GM12801 (cell line): ENCODE data around the gene DCLK1.

Experiments
- TF ChIP-seq, protein P1 (sequence below): IDR thresholded peaks from one replicate; pipeline ENCODE4 v1.5.1; 2011; ENCODE audit warnings: control low read depth; ENCODE audit not compliant: insufficient read length; ENCODE audit errors: extremely low read depth

The DCLK1 gene

DNA sequence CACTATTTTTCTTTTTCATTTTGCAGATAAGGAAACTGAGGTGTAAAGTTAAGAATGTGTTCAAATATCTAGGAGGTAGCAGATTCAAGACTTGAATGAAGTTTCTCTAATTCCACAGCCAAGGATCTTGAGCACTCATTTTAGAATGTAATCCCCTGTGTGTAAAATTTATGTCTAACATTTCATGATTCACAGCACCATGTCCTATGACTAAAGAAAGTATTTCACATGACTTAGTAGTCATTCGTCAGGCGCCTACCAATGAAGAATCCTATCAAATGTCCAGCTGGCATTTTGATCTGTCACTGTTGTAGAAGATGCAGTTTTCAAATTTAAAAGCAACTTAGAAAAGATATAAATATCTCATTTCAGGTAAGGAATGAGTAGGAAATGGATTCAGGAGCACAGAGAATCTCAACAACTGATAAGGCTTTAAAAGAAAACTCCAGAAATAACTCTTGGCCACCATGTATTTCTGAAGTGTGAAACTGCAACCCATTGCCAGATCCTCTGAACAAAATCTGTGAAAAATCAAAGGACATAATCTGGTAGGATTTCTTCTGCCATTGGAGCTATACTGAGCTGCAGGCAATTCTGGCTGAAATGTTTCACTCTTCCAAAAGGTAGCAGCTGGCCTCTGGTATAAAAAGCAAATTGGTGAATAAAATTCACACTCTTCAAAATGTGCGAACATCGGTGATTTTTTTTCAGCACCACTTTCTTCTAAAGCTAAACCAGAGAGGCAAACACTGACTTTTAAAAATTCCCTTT, 92.2 kb downstream of the DCLK1 start:
- TF ChIP-seq, protein P1, sequence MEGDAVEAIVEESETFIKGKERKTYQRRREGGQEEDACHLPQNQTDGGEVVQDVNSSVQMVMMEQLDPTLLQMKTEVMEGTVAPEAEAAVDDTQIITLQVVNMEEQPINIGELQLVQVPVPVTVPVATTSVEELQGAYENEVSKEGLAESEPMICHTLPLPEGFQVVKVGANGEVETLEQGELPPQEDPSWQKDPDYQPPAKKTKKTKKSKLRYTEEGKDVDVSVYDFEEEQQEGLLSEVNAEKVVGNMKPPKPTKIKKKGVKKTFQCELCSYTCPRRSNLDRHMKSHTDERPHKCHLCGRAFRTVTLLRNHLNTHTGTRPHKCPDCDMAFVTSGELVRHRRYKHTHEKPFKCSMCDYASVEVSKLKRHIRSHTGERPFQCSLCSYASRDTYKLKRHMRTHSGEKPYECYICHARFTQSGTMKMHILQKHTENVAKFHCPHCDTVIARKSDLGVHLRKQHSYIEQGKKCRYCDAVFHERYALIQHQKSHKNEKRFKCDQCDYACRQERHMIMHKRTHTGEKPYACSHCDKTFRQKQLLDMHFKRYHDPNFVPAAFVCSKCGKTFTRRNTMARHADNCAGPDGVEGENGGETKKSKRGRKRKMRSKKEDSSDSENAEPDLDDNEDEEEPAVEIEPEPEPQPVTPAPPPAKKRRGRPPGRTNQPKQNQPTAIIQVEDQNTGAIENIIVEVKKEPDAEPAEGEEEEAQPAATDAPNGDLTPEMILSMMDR, result no peak

DNA sequence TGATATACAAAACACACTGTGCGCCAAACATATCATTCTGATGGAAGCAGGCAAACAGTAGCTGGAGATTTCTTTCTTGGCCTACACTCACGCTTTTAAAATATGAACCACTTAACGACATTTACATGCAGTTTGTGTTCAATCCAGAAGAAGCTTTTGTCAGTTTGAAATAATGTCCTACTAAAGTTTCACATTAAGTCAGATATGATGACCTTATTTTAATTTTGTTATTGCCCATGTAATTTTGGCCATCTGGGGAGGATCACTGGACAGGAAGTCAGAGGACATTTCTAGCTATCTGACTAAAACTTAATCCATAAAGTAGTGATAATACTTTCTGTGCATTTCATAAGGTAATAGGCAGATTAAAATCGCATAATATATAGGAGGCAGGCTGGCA, 98.1 kb downstream of the DCLK1 start:
- TF ChIP-seq, protein P1, result no peak

DNA sequence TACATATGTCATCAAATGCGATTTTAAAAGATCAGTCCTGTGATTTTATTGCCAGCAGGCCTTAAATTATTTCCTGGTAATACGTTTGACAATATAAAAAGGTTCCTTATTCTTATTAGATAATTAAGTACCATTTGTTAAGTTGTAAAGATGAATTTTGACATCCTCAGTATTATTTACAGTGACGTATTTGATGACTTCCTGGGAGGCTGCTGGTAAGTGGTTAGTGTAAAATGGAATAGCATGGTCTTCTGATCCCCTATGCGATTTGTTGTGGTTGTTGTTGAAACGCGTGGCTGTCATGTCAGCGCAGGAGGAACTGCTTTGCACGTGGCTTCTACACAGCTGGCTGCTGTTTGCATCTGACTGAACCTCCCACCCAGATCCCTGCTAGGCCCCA, 99.7 kb downstream of the DCLK1 start:
- TF ChIP-seq, protein P1, result no peak

DNA sequence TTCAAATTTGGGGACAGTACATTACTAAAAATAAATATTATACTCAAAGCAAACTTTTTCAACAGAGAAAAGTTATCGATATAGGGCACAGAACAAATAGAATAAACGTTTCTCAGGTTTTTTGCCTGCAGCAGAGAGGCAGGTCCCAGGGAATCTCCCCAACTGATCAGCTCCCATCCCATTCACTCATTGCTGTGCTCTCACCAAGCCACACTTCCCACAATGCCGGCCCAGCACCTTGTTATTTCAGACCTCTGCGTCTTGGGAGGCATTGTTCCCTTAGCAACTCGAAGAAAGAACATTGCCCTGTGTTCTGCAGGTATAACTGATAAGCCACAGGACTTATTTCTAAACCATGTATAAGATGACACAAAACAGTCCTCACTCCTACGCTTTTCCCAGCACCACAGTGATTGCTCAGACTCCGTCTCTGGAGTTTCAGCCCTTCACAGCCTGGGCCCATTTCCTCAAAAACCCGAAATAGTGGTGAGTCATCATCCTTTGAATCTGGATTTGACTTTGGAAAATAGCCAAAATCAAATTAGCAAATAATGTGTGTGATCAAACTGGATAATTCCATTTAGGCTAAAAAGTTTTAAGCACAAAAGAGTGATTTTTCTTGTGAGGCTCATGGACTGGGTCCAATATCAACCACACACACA, 100.4 kb downstream of the DCLK1 start:
- TF ChIP-seq, protein P1, result no peak

DNA sequence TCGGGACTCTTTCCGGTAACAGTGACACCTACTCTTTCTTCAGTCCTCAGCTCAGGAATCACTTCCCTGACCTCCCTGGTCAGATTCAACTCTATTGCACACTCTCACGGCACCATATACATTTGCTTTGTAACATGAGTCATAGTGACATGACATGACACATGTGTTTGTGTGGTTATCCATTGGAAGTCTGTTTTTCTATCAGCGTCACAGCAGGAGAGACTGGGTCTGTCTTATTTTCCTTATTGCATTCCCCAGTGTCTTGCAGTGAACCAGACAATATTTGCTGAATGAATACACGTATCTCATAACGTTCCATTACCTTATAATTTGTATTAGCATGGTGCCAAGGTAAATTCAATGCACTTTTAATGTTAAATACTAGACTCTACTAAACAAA, 102.0 kb downstream of the DCLK1 start:
- TF ChIP-seq, protein P1, result no peak

DNA sequence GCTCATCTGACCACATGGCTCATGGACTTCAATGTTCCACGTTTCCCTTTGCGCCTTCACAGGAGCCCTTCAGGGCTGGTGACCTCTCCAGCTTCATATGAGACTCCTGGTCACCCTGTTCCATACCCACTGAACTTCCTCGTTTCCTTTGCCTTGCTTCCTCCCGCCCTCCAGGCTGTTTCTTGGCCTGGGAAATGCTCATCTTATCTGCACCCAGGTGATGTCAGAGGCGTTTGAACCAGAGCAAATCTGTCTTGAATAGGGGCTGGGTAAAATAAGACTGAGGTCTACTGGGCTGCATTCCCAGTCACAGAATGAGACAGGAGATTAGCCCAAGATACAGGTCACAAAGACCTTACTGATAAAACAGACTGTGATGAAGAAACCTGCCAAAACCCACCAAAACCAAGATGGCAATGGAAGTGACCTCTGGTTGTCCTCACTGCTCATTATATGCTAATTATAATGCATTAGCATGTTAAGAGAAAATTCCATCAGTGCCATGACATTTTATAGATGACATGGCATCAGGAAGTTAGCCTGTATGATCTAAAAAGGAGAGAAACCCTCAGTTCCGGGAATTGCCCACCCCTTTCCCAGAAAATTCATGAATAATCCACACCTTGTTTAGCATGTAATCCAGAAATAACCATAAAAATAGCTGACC, 102.7 kb downstream of the DCLK1 start:
- TF ChIP-seq, protein P1, result no peak

DNA sequence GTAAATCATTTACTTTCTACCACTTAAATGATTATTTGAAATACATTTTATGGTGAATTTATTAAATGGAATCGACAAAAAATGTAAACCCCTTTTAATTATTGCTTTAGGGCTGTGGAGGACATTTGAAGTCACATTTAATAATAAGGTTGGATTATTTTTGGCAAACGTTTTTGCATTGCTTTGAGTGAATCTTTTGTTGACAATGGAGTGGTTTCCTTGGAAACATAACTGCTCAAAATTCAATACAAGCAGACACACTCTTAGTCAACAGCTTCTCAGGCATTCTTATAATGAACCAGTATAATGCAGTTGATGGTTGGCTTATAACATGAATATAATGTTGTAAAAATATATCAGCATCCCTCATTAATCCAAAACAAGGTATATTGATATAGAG, 104.7 kb downstream of the DCLK1 start:
- TF ChIP-seq, protein P1, result no peak
